Epithelial cell of proximal tubule (primary cell): ENCODE data around the gene DISC1. TPM values are rescaled to one million over a fixed set of nuclear protein-coding genes. Genes with fewer than 3 reads are reported as not detected.
"Not testable (repeated sequence)": the region's sequence is repeated elsewhere in the genome, so short reads cannot be mapped to it uniquely, and the experiment has no call there.

Experiments
- DNase-seq: peaks from one replicate; pipeline ENCODE4 v3.0.0-alpha.2; 2011; ENCODE audit warnings: low read depth
- H3K4me3 ChIP-seq: 2 replicates; pipeline ENCODE4 v1.5.1; 2011; ENCODE audit warnings: low read depth, mild to moderate bottlenecking, low read length
- total RNA-seq: library from RNA; depleted of rRNA; stranded (reverse); fragments of >200 nt; gene quantifications from 2 replicates; pipeline ENCODE4 v1.2.3, GENCODE V29; 2015
- TF ChIP-seq, protein P1 (sequence below): conservative IDR thresholded peaks from 2 replicates; pipeline ENCODE4 v1.5.1; 2012; ENCODE audit warnings: low read depth, mild to moderate bottlenecking, low read length

The DISC1 gene
- total RNA-seq, 1 donor from 2014 or later: 3.1 TPM

- no peak for DNase-seq
- TF ChIP-seq, protein P1, sequence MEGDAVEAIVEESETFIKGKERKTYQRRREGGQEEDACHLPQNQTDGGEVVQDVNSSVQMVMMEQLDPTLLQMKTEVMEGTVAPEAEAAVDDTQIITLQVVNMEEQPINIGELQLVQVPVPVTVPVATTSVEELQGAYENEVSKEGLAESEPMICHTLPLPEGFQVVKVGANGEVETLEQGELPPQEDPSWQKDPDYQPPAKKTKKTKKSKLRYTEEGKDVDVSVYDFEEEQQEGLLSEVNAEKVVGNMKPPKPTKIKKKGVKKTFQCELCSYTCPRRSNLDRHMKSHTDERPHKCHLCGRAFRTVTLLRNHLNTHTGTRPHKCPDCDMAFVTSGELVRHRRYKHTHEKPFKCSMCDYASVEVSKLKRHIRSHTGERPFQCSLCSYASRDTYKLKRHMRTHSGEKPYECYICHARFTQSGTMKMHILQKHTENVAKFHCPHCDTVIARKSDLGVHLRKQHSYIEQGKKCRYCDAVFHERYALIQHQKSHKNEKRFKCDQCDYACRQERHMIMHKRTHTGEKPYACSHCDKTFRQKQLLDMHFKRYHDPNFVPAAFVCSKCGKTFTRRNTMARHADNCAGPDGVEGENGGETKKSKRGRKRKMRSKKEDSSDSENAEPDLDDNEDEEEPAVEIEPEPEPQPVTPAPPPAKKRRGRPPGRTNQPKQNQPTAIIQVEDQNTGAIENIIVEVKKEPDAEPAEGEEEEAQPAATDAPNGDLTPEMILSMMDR: no peak
- H3K4me3 ChIP-seq: no peak overlapping the region
Observed at GRCh38 chr1:231613419-231614349, 12.9 kb upstream of the DISC1 start.

DNA sequence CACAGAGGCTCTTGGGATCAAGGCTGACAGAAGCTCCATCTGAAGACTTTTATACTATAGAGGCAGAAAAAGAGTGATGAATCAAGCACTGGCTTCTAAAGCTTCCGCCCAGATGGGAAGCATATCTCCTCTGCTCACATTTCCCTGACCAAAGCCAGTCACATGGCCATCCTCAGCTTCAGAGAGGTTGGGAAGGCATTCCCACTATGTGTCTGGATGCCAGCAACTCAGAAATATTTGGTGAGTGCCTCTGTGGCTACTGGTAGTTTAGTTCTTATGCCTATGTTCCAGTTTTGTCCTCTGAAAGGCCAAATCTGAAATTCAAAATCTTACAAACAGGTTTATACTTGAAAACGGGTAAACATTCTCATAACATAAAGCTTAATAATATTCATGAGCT, 9.9 kb upstream of the DISC1 start:
- DNase-seq: no peak
- no peak overlapping the region for H3K4me3 ChIP-seq
- TF ChIP-seq, protein P1: no peak

- H3K4me3 ChIP-seq: no peak overlapping the region
- TF ChIP-seq, protein P1: no peak
- DNase-seq: no peak
Observed at GRCh38 chr1:231618609-231619256, 7.9 kb upstream of the DISC1 start.

GRCh38 chr1:231619257-231619634, 7.3 kb upstream of the DISC1 start:
- H3K4me3 ChIP-seq: no peak overlapping the region
- TF ChIP-seq, protein P1: no peak
- no peak for DNase-seq

DNA sequence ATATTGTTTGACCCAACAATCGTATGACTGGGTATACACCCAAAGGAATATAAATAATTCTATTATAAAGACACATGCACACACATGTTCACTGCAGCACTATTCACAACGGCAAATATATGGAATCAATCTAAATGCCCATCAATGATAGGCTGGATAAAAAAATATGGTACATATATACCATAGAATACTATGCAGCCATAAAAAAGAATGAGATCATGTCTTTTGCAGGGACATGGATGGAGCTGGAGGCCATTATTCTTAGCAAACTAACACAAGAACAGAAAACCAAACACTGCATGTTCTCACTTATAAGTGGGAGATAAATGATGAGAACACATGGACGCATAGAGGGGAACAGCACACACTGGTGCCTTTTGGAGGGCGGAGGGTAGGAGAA, 1.5 kb upstream of the DISC1 start:
- not testable (repeated sequence) for H3K4me3 ChIP-seq, DNase-seq

GRCh38 chr1:231625975-231626534, 535 bp upstream of the DISC1 start:
- peak overlapping the region; percentile 83 for H3K4me3 ChIP-seq
- no peak for DNase-seq
- TF ChIP-seq, protein P1: no peak

DNA sequence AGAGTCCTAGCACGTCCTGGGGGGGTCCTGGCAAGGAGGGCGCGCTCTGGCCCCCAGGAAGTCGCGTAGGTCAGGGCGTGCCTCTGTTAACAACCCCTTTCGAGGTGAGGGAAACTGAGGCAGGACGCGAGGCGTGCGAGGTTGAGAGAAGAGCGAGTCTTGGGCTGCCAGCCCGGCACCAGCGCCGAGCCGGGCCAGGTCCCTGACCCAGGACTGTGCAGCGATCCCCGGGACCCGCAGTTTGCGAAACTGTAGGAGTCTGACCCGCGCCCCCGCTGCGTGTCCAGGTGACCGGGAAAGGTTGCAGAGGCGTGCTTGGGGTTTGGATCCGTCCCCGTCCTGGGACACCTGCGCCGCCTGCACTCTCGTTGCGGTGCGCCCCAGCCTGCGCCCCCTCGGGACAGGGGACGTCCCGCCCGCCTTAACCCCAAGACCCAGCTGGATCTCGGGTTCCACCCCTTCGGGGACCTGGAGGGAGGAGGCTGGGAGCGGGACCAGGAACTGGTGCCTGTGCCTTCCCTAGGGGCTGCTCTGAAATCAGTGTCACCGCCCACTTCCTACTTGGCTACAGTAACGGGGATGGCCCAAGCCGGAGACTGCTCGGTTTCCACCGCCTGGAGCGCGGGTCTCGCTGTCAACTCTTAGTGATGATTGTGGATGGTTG, 493 bp downstream of the DISC1 start:
- DNase-seq: no peak
- TF ChIP-seq, protein P1: no peak
- peak overlapping the region; percentile 83 for H3K4me3 ChIP-seq
